GM12873 (cell line): ENCODE measurements around the gene TMEM129.

Experiments
- CTCF ChIP-seq: IDR thresholded peaks from 2 replicates; pipeline ENCODE4 v1.5.1; 2012; ENCODE audit warnings: low read depth, mild to moderate bottlenecking, moderate library complexity, low read length, control low read depth; ENCODE audit not compliant: insufficient read depth; ENCODE audit errors: missing control alignments

Gene TMEM129

GRCh38 chr4:1721003-1721665, at the start of gene TMEM129, which contains the start of gene TACC3:
TMEM129 (minus strand) TSS chr4:1721323; CDS start chr4:1720837, 486 bp downstream.
TACC3 (plus strand) TSS chr4:1721521; CDS start chr4:1723422, 1,901 bp downstream.
- TF ChIP-seq CTCF: no peak

GRCh38 chr4:1770791-1771231, 49.7 kb upstream of the TMEM129 start:
- no peak for TF ChIP-seq CTCF

GRCh38 chr4:1770245-1770644, 49.1 kb upstream of the TMEM129 start:
- TF ChIP-seq CTCF: no peak

GRCh38 chr4:1769692-1770091, 48.6 kb upstream of the TMEM129 start:
- TF ChIP-seq CTCF: no peak

- TF ChIP-seq CTCF: no peak
Measured at GRCh38 chr4:1768367-1769034, 47.4 kb upstream of the TMEM129 start.

GRCh38 chr4:1767770-1768366, 46.7 kb upstream of the TMEM129 start:
- TF ChIP-seq CTCF: peak; percentile 41

GRCh38 chr4:1767061-1767769, 46.1 kb upstream of the TMEM129 start:
- no peak for TF ChIP-seq CTCF
